ENCODE data around the gene ATP5MG. TPM values are rescaled to one million over a fixed set of nuclear protein-coding genes. Genes with fewer than 3 reads are reported as not detected.

ATP5MG gene
- total RNA-seq, 1 donor from 2014 or later = 61.1 TPM

DNA sequence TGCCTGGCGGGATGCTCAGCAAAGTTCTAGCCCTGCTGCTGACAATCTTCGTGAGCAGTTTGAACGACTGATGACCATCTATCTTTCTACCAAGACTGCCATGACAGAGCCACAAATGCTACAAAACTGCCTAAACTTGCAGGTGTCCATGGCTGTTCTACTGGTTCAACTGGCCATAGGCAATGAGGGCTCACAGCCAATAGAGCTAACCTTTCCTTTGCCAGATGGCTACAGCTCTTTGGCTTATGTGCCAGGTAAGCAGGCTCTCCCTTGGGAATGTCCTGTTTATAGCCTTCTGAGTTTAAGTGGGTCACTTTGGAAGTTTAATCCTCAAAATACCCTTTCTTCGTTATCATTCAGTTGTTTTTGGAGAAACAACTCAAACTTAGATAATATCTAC, 21.9 kb upstream of the ATP5MG start:
- Histone ChIP-seq H3K27me3 (ENCODE audit: control insufficient read depth, insufficient read depth, low read length) (no peaks in the 10 kb centered on the region), H3K36me3 (ENCODE audit: control insufficient read depth, insufficient read depth, low read length) (peaks cover 16% of the 10 kb centered on the region), H3K4me3 (ENCODE audit: low read depth, low read length) (no peak overlapping the region)
- DNase-seq (ENCODE audit: low read depth) = no peak
- TF ChIP-seq, protein P1, sequence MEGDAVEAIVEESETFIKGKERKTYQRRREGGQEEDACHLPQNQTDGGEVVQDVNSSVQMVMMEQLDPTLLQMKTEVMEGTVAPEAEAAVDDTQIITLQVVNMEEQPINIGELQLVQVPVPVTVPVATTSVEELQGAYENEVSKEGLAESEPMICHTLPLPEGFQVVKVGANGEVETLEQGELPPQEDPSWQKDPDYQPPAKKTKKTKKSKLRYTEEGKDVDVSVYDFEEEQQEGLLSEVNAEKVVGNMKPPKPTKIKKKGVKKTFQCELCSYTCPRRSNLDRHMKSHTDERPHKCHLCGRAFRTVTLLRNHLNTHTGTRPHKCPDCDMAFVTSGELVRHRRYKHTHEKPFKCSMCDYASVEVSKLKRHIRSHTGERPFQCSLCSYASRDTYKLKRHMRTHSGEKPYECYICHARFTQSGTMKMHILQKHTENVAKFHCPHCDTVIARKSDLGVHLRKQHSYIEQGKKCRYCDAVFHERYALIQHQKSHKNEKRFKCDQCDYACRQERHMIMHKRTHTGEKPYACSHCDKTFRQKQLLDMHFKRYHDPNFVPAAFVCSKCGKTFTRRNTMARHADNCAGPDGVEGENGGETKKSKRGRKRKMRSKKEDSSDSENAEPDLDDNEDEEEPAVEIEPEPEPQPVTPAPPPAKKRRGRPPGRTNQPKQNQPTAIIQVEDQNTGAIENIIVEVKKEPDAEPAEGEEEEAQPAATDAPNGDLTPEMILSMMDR (IDR thresholded peaks at IDR 0.05; ENCODE audit: insufficient read depth, low read length, severe bottlenecking) = no peak
- no peak for FAIRE-seq

DNA sequence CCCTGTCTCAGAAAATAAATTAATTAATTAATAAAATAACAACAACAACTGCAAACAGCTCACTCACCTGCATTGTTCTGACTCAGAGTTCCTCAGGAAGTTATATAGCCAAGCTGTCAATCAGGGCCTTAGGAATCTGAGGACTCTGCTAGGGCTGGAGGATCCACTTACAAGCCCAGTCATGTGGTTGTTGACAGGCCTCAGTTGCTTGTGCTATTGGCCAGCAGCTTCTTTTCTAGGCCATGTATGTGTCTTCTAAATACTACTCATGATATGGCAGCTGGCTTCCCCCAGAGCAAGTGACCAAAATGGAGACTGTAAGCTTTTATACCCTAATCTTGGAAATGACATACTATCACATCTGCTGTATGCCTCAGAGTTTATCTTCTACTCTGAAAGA, 20.8 kb upstream of the ATP5MG start:
- no peak for FAIRE-seq

DNA sequence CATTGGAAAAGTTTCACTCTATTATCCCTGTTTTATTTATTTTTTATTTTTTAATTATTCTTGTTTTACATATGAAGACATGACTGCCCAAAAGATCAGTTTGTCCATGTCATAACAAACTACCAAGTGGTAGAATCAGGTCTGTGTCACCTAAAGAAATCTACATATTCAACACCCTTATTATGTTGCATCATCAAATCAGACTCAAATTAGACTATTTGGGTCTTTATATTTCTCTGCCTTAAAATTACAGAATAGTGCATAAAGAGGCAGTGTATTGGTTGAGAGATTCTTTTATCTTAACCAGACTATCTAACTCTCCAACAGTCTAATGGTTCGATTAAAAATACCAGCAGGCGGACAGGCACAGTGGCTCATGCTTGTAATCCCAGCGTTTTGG, 18.5 kb upstream of the ATP5MG start:
- Histone ChIP-seq H3K36me3 (ENCODE audit: control insufficient read depth, insufficient read depth, low read length) (peaks cover 15% of the 10 kb centered on the region), H3K27me3 (ENCODE audit: control insufficient read depth, insufficient read depth, low read length) (no peaks in the 10 kb centered on the region), H3K4me3 (ENCODE audit: low read depth, low read length) (no peak overlapping the region)
- FAIRE-seq = no peak
- TF ChIP-seq, protein P1 (IDR thresholded peaks at IDR 0.05; ENCODE audit: insufficient read depth, low read length, severe bottlenecking) = no peak
- DNase-seq (ENCODE audit: low read depth) = no peak

More for the DNA sequence above, 20.8 kb upstream of the ATP5MG start:
- H3K27me3 ChIP-seq (ENCODE audit: control insufficient read depth, insufficient read depth, low read length) = no peaks in the 10 kb centered on the region
- H3K36me3 ChIP-seq (ENCODE audit: control insufficient read depth, insufficient read depth, low read length) = peaks cover 17% of the 10 kb centered on the region
- DNase-seq (ENCODE audit: low read depth) = peak; percentile 88
- no peak overlapping the region for H3K4me3 ChIP-seq (ENCODE audit: low read depth, low read length)
- TF ChIP-seq, protein P1 (IDR thresholded peaks at IDR 0.05; ENCODE audit: insufficient read depth, low read length, severe bottlenecking) = no peak

DNA sequence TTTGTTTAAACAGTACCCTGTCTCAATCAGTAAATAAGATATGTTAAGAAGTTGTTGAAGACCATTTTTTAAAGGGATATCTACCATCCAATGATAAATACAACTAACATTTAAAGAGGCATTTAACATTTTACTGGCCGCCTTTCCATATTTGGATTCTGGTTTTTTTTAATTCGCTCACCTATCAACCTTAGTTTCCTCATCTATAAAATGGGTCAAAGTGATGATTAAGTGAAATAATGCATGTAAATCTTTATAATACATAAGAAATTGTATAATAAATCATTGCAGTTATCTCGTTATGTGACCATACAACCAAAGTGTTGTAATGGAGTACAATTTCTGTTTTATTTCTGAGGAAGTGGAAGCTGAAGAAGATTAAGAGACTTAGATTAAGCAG, 17.7 kb upstream of the ATP5MG start:
- DNase-seq (ENCODE audit: low read depth) (no peak), FAIRE-seq (no peak)
- no peaks in the 10 kb centered on the region for H3K27me3 ChIP-seq (ENCODE audit: control insufficient read depth, insufficient read depth, low read length)
- peaks cover 15% of the 10 kb centered on the region for H3K36me3 ChIP-seq (ENCODE audit: control insufficient read depth, insufficient read depth, low read length)
- TF ChIP-seq, protein P1 (IDR thresholded peaks at IDR 0.05; ENCODE audit: insufficient read depth, low read length, severe bottlenecking) = no peak
- no peak overlapping the region for H3K4me3 ChIP-seq (ENCODE audit: low read depth, low read length)

DNA sequence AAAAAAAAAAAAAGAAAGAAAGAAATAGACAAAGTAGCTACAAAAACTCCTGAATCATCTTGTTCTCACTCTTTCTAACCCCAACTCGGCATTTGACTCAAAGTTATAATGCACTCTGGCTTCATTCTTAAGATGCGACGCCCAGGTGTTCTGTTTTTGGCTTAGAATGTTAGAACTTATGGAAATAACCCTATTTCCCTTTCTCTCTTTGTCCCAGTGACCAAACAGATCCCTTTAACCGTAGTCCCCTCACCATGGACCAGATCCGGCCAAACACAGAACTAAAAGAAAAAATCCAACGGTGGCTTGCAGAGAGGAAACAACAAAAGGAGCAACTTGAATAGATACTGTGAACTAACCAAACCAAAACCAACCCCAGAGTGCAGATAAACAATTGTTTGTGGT, 5.3 kb upstream of the ATP5MG start:
- Histone ChIP-seq H3K27me3 (ENCODE audit: control insufficient read depth, insufficient read depth, low read length) (no peaks in the 10 kb centered on the region), H3K36me3 (ENCODE audit: control insufficient read depth, insufficient read depth, low read length) (peaks cover 8% of the 10 kb centered on the region), H3K4me3 (ENCODE audit: low read depth, low read length) (no peak overlapping the region)
- DNase-seq (ENCODE audit: low read depth) (no peak), FAIRE-seq (no peak)
- TF ChIP-seq, protein P1 (IDR thresholded peaks at IDR 0.05; ENCODE audit: insufficient read depth, low read length, severe bottlenecking) = no peak

DNA sequence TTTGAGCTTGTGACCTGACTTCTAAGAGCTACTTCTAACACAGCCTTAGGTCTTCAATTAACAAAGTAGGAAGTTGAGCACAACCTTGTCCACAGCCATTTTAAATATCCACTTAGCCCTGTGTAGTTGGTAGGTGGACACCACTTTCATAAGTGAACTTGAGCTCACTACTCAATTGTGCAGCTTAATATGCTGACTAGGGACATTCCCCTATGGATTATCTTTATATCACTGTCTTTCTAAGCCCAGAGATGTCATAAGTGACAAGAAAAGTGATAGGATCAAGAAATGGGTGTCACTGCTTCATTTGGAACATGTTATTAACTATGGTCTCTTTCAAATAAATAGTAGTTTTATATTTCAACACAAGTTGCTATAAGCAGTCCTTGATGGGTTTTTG, 4.0 kb upstream of the ATP5MG start:
- TF ChIP-seq, protein P1 (IDR thresholded peaks at IDR 0.05; ENCODE audit: insufficient read depth, low read length, severe bottlenecking) = no peak
- no peak for FAIRE-seq
- Histone ChIP-seq H3K27me3 (ENCODE audit: control insufficient read depth, insufficient read depth, low read length) (no peaks in the 10 kb centered on the region), H3K36me3 (ENCODE audit: control insufficient read depth, insufficient read depth, low read length) (peaks cover 8% of the 10 kb centered on the region), H3K4me3 (ENCODE audit: low read depth, low read length) (no peak overlapping the region)
- DNase-seq (ENCODE audit: low read depth) = no peak

Data from bronchial epithelial cell (primary cell).